ENCODE results near the gene ADRA2B. TPM values are rescaled to one million over a fixed set of nuclear protein-coding genes. Genes with fewer than 3 reads are reported as not detected.

ADRA2B gene
- total RNA-seq, 4 donors from 2014 or later: 0.33 to 4.6 (median 1.4) TPM

GRCh38 chr2:96152304-96153161 lies 36.2 kb upstream of the ADRA2B start:
- no peak for TF ChIP-seq CTCF (IDR thresholded peaks at IDR 0.05; ENCODE audit: low read depth)

- TF ChIP-seq CTCF (IDR thresholded peaks at IDR 0.05; ENCODE audit: low read depth): no peak
Observed at GRCh38 chr2:96151595-96152303, 35.4 kb upstream of the ADRA2B start.

GRCh38 chr2:96150791-96151594 lies 34.6 kb upstream of the ADRA2B start:
- no peak for TF ChIP-seq CTCF (IDR thresholded peaks at IDR 0.05; ENCODE audit: low read depth)

- no peak for TF ChIP-seq CTCF (IDR thresholded peaks at IDR 0.05; ENCODE audit: low read depth)
Observed at GRCh38 chr2:96150007-96150640, 33.8 kb upstream of the ADRA2B start.

GRCh38 chr2:96148410-96149217 lies 32.2 kb upstream of the ADRA2B start:
- TF ChIP-seq CTCF (IDR thresholded peaks at IDR 0.05; ENCODE audit: low read depth): no peak

GRCh38 chr2:96147593-96148201 lies 31.3 kb upstream of the ADRA2B start:
- no peak for TF ChIP-seq CTCF (IDR thresholded peaks at IDR 0.05; ENCODE audit: low read depth)
